ENCODE data around the gene ATG7.

ATG7 gene

DNA sequence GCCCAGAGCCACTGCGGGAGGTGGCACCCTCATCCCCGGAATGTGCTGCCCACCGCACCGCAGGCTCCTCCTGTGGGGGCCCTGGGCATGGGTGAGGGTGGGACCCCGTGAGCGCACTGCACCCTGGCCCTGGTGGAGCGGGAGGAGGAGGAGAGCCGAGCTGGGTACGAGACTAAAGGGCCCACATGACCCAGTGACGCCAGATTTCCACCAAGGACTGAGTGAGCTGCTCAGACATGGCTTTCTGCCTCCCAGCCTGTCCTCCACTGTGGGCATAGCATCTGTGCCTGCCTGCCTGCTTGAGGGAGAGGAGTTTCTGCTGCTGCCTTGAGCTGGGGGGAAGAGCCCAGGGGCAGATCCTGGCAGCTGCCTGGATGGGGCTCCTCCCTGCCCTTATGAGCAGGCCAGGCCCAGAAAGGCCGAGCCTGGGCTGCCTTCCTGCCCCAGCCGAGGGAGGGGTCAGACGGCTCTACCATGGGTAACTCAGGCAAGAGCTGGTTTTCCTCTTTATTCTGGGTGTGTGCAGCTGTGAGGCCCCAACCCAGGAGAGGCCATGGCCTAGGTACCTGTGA, 283.1 kb downstream of the ATG7 start:
- no peak overlapping the region for H3K4me3 ChIP-seq (ENCODE audit: low read length)
- TF ChIP-seq, protein P1, sequence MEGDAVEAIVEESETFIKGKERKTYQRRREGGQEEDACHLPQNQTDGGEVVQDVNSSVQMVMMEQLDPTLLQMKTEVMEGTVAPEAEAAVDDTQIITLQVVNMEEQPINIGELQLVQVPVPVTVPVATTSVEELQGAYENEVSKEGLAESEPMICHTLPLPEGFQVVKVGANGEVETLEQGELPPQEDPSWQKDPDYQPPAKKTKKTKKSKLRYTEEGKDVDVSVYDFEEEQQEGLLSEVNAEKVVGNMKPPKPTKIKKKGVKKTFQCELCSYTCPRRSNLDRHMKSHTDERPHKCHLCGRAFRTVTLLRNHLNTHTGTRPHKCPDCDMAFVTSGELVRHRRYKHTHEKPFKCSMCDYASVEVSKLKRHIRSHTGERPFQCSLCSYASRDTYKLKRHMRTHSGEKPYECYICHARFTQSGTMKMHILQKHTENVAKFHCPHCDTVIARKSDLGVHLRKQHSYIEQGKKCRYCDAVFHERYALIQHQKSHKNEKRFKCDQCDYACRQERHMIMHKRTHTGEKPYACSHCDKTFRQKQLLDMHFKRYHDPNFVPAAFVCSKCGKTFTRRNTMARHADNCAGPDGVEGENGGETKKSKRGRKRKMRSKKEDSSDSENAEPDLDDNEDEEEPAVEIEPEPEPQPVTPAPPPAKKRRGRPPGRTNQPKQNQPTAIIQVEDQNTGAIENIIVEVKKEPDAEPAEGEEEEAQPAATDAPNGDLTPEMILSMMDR (conservative IDR thresholded peaks at IDR 0.05; ENCODE audit: low read depth, low read length) = no peak

DNA sequence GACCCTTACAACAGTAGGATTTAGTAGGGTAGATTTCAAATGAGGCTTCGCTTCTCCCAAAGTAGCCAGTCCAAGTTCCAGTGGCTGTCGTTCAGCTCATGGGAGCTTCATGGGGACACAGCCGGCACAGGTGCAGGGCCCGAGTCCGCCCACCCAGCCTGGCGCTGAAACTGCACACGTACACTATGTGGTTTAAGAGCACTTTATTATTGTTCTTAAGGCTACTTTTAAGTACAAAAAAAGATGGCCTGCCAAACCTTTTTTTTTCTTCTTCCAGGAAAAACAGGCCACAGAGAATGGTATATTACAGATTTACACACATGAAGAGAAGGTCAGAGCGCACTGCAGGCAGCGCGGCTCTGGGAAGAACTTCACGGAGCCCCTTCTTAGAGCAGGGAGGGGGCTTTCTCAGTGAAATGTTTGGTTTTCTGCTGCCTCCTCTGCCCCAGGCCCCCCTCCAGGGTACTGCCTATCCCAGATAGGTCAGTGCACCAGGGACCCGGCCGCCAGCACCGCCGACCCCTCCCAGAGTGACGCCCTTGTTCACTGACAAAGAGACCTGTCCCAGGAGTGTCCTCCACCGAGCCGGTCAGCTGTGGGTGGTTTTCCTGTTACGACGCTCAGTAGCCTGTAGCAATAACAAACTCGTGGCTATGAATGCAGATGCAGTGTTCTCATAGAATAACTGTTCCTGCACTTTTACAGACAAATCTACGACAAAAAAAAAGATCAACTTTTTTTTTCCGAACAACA, 283.9 kb downstream of the ATG7 start:
- H3K4me3 ChIP-seq (ENCODE audit: low read length) = no peak overlapping the region
- TF ChIP-seq, protein P1 (conservative IDR thresholded peaks at IDR 0.05; ENCODE audit: low read depth, low read length) = no peak
- no peak for DNase-seq (ENCODE audit: low read depth)

More for the DNA sequence above, 283.1 kb downstream of the ATG7 start:
- no peak for DNase-seq (ENCODE audit: low read depth)

DNA sequence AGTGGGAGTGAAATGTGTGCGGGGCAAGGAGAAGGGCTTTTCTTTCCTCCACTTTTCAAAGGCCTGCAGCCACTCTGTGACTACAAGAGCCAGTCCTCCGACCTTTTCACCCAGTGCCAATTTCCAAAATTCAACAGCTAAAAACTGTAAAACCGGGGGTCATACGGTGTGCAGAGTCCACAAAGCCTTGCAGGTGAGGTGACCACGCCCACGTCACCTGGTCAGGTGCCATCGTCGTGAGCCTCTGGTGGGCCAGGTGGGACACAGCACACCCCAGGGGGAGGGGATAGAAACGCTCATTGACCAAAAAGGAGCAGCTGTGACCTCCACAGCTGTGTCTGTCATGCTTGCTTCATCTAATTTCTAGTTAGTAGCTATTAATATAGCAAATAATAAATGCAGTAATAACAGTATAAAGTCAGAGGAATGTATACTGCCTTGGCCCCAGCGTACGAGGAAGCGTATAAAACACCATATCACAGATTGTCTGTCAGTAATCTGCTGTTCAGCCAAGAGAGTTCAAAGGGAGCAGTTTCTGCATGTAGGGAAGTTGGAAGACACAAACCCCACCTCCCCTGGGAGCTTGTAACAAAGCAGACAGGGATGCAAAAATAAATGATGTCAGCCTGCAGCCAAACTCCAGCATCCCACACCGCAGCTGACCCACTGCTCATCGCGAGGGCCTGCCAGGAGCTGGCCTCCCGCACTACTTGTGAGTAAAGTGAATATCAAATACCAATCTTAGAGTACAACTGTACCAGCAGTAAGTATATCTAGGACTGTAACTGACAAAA, 284.9 kb downstream of the ATG7 start:
- TF ChIP-seq, protein P1 (conservative IDR thresholded peaks at IDR 0.05; ENCODE audit: low read depth, low read length) = no peak
- H3K4me3 ChIP-seq (ENCODE audit: low read length) = no peak overlapping the region
- no peak for DNase-seq (ENCODE audit: low read depth)

DNA sequence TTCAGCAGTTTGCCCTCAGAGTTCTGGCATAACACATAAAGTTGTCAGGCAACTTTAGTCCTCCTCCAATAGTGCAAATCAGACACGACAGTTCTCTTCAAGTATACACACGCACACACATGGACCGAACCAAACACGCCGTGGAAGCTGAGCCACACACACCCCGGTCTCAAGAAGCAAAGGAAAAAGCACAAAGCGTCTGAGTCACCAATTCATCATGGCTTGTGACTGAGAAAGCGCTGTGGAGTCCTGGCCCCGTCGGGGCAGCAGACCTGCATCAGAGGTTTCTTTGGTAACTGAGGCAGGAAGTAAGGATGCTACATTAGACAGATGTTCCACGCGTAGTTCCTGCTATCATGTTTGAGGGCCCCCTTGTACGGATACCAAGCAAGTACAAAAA, 285.8 kb downstream of the ATG7 start:
- TF ChIP-seq, protein P1 (conservative IDR thresholded peaks at IDR 0.05; ENCODE audit: low read depth, low read length) = no peak
- peak; percentile 65 for DNase-seq (ENCODE audit: low read depth)
- no peak overlapping the region for H3K4me3 ChIP-seq (ENCODE audit: low read length)

DNA sequence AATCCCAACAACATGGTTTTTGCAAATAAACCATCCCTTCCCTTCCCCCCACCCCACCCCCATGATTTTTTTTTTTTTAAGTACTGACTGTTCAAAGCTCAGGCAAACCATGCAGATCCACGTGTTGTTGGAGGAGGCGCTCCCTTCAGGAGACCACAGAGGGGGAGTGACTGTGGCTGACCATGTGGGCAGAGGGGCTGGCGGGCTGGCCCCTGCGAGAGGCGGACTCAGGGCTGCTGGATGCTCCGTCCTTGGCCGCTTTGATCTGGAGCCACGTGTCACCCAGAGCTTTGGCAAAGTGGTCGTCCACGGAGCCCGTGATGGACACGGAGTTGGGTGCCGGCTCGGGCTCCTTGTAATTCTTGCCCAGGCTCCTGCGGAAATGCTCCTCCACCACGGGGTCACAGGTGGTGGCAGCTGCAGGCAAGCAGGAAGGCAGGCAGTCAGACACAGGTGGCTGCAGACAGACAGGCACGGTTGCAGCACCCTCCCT, 286.3 kb downstream of the ATG7 start:
- no peak for DNase-seq (ENCODE audit: low read depth)
- TF ChIP-seq, protein P1 (conservative IDR thresholded peaks at IDR 0.05; ENCODE audit: low read depth, low read length) = no peak
- H3K4me3 ChIP-seq (ENCODE audit: low read length) = no peak overlapping the region

DNA sequence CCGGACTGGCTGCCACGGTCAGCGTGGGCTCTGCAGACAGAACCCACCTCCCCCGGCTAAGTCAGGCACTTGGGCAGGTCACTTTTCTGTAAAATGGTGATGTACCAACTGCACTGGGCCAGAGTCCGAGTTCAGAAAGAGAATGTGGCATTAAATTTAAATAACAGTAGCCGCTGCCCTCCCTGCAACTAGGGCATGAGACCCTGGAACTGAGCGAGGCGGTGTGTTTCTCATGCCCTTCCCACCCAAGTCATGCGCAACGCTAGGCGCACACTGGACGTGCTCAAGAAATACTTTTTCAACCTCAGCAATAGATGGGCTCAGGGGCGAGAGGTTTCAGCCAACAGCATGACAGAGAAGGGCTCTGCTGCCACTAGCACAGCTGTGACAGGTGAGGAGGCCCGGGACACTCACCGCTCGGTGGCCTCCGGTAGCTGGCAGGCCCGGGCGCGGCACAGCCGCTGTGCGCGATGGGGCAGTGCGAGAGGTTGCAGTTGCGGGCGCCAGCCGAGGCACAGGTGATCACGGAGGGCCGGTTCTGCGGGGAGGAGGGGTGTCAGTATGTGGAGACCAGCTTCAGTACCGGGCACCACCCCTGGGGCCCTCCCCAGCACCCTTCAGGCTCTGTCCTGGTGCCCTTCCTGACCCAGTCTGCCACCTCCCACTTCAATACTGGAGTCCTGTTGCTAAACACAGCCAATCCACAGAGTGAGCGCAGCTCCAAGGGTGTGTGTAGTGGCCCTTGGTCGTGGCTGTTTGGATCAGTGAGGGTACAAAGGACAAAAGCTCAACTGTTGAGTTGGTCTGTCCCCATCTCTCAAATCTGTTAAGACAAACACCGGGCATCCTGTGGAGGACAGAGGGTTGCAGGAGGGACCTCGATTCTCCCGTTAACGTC, 287.0 kb downstream of the ATG7 start:
- no peak overlapping the region for H3K4me3 ChIP-seq (ENCODE audit: low read length)
- TF ChIP-seq, protein P1 (conservative IDR thresholded peaks at IDR 0.05; ENCODE audit: low read depth, low read length) = no peak
- no peak for DNase-seq (ENCODE audit: low read depth)
